ENCODE results near the gene EPX.
"Not testable (repeated sequence)": the region's sequence is repeated elsewhere in the genome, so short reads cannot be mapped to it uniquely, and the experiment has no call there.

Gene EPX, protein sequence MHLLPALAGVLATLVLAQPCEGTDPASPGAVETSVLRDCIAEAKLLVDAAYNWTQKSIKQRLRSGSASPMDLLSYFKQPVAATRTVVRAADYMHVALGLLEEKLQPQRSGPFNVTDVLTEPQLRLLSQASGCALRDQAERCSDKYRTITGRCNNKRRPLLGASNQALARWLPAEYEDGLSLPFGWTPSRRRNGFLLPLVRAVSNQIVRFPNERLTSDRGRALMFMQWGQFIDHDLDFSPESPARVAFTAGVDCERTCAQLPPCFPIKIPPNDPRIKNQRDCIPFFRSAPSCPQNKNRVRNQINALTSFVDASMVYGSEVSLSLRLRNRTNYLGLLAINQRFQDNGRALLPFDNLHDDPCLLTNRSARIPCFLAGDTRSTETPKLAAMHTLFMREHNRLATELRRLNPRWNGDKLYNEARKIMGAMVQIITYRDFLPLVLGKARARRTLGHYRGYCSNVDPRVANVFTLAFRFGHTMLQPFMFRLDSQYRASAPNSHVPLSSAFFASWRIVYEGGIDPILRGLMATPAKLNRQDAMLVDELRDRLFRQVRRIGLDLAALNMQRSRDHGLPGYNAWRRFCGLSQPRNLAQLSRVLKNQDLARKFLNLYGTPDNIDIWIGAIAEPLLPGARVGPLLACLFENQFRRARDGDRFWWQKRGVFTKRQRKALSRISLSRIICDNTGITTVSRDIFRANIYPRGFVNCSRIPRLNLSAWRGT

DNA sequence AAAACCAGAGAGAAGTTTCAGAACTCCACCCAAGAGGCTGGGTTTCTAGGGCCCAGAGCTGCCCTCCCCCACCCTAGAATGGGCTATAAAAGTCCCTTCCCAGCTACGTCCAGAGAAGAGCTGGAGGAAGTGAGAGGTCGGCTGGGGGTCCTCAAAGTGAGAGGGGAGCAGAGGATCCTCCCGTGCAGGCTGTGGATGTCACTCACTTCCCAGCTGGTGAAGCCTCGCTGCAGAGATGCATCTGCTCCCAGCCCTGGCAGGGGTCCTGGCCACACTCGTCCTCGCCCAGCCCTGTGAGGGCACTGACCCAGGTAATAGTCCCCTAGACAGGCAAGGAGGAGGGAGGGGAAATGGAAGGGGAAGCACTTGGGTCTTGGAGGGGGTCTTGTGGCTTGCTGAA lies at the start of gene EPX:
Gene EPX, plus strand, starts transcription at position 115 of the 400 bp plus-strand sequence. Its CDS starts 121 bp downstream, at position 236.
- DNase-seq (ENCODE audit: low spot score): no peak

DNA sequence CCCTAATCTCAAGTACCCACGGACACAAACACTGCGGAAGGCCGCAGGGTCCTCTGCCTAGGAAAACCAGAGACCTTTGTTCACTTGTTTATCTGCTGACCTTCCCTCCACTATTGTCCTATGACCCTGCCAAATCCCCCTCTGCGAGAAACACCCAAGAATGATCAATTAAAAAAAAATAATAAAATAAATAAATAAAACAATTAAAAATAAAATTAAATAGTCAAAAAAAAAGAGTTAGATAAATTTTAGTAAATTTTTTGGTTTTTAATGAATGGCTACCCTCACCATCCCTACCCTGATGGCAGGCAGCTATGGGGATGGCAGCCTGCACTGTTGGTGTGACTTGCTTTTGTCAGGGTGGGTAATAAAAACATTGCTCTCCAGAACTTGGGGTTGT lies 49.2 kb upstream of the EPX start:
- not testable (repeated sequence) for DNase-seq (ENCODE audit: low spot score)

DNA sequence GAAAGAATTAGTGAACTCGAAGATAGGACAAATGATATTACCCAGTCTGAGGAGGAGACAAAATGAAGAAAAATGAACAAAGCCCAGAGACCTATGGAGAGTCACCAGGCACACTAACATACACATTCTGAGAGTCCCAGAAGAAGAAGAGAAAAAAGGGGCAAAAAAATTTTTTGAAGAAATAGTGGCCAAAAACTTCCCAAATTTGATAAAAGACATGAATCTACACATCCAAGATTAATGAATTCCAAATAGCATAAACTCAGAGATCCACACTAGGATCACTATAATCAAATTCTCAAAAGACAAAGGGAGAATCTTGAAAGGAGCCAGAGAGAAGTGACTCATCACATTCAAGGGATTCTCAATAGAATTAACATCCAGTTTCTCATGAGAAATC lies 47.7 kb upstream of the EPX start:
- no peak for DNase-seq (ENCODE audit: low spot score)

DNA sequence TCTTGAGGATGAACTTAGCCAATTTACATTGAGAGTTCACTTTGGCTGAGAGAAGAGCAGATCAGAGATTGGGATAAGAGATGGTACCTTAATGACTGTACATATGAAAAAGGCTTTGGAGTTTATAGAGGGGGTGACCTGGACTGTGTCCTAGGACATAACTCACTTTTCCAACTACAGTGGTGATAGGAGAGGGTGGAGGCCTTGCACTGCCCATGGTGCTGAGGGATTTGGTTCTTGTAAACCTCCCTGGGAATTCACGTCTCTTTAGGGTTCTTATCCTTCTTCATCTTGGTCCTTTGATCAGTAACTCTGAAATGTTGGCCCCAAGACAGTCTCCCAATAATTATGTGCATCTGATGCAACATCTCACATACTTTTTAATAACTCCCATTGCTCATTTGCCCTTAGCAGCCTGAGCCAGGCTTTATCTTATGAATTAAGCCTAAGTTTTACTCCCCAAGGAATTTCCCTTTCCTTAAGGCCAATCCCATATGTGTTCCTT lies 44.5 kb upstream of the EPX start, which contains the start of gene OR4D1:
Gene OR4D1, plus strand, starts transcription at position 455 of the 505 bp plus-strand sequence. CDS start 6,770 bp downstream, outside the sequence.
- no peak for DNase-seq (ENCODE audit: low spot score)

DNA sequence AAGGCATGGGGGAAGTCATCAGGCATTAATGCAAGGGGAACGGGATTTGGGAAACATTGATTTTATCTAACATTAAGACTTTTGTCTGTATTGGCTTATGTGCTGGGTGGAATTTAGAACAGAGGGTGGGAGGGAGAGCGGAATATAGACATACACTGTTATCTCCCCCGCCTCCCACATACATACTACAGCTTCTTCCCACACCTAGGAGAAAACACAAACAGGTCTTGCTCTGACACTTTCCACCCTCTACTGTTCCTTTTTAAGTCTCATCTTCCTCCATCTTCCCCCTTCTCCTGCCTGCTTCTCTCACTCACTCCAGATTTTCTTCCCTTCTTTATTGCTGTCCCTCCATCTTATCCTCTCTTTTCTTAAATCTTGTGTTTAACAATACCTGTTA lies 43.9 kb upstream of the EPX start:
- DNase-seq (ENCODE audit: low spot score): no peak

DNA sequence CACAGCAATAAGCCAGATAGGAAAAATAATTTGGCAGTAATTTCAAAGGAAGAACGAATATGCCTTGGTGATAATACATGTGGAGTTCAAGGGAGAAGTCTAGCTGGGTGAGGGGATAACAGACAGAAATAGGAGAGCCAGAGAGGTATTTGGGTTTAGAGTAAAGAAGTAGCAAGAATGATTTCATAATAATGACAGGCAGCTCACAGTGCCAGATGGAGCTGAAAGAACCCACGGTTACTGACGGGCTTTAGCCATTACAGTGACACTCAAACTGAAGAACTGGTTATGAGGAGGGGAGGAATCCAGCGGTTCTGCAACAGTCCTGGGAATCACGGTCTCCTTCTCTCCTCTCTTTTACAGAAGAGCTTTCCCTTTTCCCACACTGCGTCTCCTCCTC lies 42.1 kb upstream of the EPX start:
- no peak for DNase-seq (ENCODE audit: low spot score)

DNA sequence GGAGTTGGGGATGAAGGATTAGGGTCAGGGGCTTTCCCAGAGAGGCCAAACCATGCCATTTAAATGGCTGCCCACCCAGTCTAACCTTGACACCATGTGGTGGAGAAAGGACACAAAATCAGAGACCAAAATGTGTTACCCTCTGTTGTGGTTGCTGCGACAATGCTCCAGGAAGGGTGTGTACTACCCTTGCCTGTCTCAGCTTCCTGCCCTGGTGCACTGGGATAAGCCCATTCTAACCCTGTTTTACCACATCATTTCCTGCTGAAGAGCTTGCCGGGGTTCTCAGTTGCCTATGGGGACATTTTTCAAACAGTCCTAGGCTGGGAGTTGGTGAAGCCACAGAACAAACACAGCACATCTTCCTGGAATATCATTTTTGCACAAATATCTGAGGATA lies 39.5 kb upstream of the EPX start:
- no peak for DNase-seq (ENCODE audit: low spot score)

DNA sequence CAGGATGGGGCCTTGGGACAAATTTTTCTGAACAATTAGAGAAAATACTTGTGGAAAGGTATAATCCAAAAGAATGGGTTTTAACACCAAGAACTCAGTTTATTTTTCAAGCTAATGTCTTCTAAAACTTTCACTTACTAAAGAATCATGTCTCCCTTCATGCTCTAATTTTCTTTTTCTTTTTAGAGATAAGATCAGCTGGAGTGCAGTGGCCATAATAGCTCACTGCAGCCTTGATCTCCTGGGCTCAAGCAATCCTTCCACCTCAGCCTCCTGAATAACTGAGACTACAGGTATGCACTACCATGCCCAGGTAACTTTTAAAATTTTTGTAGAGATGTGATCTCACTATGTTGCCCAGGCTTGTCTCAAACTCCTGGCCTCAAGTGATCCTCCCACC lies 38.9 kb upstream of the EPX start:
- DNase-seq (ENCODE audit: low spot score): no peak

DNA sequence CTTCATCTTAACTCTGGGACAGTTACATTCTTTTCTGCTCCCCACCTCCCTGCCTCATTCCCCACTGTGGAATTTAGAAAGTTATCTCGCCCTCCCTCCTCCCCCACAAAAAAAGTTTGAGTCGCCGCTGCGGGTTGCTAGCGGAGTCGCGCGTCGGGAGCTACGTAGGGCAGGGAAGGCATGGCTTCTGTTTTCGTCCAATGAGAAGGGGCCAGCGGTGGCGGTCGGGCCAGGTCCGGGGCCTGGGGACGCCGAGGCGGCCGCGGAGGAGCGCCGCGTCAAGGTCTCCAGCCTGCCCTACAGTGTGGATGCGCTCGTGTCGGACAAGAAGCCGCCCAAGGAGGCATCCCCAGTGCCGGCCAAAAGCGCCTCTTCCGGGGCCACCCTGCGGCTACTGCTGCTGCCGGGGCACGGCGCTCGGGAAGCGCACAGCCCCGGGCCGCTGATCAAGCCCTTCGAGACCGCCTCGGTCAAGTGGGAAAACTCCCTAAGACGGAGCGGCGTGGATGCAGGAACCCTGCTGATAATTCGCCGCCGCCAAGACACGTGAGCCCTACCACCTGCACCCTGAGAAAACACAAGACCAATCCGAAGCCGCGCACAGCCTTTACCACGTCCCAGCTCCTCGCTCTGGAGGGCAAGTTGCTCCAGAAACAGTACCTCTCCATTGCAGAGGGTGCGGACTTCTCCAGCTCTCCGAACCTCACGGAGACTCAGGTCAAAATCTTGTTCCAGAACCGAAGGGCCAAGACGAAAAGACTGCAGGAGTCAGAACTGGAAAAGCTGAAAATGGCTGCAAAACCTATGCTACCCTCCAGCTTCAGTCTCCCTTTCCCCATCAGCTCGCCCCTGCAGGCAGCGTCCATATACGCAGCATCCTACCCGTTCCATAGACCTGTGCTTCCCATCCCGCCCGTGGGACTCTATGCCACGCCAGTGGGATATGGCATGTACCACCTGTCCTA lies 35.4 kb upstream of the EPX start:
- peak; percentile 85 for DNase-seq (ENCODE audit: low spot score)

DNA sequence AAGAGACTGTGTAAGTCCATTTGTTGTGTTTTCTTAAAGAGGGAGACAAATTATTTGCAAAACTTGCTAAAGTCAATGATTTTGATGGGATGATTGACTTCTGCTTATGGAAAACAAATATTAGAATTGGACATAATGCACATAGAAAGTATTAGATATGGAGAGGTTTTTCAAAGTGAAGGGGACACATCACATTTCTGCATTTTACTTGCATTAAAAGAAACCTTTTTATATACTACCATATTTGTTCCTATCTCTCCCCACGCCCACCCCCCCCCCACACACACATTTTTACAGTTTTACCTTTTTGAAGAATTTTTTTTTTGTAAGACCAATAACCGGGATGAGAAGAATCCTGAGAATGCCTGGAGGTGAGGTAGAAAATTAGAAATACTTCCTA lies 34.3 kb upstream of the EPX start:
- no peak for DNase-seq (ENCODE audit: low spot score)

DNA sequence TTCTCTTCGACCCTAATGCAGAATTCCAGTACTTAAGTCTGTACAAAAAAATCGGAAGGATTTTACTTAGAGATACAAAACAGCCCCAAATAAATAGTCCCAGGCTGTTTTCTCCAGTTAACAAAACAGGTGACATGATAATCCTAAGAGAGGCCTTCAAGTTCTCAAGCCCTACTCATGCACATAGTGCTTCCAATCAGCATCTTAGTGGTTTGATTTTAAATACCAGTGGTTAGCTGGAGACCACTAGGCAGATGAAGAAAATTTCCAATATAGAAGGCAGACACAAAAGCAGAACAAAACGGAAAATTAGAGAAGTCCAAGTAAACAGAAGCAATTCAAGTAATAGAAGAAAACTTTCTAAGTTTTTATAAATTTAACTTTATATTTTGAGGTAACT lies 31.0 kb upstream of the EPX start:
- DNase-seq (ENCODE audit: low spot score): no peak

DNA sequence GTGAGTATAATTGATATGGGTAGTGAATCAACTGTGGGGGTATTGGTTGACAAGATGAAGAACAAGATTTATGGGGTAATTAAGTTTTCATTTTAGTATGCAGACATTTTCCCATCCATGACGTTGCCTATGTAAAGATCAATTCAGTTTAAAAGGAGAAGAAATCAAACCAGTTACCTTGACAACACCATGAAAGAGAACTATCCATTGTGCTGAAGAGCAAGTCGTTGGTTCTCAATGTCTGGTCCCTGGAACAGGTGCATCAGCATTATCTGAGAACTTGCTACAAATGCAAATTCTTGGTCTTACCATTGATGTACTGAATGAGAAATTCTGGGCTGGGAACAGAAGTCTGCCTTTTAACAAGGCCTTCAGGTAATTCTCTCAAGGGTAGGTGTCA lies 26.5 kb upstream of the EPX start:
- DNase-seq (ENCODE audit: low spot score): no peak

DNA sequence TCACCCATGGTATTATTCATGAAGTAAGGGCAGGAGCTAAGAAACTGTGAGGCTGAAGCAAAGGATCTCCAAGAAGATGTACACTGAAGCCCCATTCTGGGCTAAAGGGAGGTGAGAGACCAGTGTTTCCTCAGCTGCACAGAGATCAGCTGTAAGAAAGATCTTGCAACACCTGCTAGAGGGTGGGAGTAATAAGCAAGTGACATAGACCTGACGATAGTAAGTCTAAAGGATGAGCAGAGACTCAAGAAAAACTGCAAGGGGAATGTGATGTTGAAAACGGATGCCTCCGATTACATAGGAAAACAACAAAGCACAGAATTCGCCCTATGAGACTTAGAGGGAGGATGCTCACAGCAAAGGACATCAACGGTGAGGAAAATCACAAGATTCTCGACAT lies 25.8 kb upstream of the EPX start, which contains the start of gene OR4D2:
Gene OR4D2, plus strand, starts transcription at position 301 of the 400 bp plus-strand sequence. CDS start 2,674 bp downstream, outside the sequence.
- DNase-seq (ENCODE audit: low spot score): no peak

DNA sequence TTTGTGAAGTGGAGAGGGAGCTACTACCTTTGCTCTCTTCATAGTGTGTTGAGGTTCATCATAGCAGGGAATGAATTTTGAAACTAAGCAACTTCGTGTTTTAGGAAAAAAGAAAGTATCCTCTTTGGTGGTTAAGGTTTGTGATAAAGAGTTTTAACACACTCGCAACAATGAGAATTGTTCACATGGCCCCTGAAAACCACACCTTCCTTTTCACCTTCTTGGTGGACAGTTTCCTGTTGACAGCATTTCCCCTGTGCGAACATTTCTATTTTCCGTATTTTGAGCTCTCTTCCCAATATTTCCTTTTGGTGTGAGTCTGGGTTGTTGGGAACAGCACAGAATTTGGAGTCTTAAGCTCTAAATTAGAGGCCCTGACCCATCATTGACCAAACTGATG lies 21.9 kb upstream of the EPX start:
- DNase-seq (ENCODE audit: low spot score): no peak

DNA sequence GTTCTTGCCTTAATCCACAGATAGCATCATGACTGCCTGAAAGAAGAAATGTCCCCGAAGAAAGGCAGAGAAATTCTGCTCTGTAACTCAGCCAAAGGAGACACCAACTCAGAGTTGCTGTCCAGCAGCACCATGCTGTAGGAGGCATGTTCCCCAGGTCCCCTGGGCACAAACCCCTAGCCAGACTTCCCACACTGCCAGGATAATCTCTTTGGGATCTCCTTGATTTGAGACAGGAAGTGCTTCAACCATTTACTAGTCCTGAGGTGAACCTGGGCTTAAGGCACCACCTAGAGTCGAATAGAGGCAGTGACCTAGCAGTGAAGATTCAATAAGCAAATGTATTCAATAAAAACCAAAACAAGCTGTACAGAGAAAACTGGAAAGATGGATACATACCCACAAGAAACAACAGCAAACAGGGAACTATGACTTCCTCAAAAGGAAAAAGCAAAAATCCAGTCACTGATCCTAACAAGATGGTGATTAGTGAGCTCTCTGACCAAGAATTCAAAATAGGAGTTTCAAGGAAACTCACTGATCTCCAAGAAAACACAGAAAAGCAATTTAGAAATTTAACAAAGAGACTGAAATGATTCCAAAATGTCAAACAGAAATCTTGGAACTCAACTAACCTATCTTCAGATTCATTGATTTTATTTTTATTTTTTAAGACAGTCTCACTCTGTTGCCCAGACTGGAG lies 20.0 kb upstream of the EPX start:
- no peak for DNase-seq (ENCODE audit: low spot score)

DNA sequence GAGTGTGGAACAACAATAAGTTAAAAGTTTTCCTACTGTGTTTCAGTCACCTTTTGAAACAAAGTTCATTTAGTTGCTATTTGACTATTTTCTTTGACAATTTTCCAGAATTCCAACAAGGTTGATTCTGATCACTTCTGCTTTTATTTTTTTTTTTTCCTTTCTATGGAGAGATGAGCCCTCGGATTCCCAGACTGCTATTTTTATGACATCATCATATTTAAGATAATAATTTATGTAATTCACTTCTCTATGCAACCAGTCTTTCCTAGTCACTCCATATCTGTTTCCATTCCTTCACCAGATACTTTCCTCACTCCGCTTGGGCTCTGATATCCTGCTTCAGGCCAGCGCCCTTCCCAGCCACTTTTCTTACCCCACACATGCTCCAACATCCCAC lies 17.7 kb upstream of the EPX start:
- DNase-seq (ENCODE audit: low spot score): no peak

DNA sequence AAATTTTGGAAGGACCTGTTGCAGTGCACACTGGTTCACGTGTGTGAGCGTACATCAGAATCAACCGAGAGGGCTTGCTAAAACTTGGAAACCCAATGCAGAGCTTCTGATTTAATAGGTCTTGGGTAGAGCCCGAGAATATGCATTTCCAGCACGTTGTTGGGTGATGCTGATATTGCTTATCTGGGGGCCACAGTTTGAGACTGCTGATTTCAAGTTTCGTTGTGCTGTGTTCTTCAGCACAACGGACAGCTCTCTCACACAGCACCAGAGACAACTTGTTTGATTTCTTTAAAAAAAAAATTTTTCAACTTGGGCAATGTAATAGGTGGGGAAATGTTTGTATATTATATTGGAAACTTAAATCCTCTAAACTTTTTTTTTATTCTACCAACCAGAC lies 16.3 kb upstream of the EPX start:
- DNase-seq (ENCODE audit: low spot score): no peak

DNA sequence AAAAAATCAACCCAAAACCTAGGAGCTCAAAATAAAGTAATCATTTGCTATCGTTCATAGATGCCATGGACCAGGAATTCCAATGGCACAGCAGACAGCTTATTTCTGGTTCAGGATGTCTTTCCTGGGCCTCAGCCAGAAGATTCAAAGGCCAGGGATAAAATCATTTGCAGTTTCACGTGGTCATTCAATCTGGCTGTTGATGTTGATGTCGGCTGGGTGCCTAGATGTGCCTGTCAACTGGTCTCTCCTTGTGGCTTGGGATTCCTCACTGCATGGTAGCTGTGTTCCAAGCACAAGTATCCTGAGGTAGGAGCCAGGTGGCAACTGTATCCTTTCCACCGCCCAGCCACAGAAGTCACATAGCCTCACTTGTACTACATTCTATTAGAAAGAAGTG lies 10.7 kb upstream of the EPX start:
- DNase-seq (ENCODE audit: low spot score): no peak

DNA sequence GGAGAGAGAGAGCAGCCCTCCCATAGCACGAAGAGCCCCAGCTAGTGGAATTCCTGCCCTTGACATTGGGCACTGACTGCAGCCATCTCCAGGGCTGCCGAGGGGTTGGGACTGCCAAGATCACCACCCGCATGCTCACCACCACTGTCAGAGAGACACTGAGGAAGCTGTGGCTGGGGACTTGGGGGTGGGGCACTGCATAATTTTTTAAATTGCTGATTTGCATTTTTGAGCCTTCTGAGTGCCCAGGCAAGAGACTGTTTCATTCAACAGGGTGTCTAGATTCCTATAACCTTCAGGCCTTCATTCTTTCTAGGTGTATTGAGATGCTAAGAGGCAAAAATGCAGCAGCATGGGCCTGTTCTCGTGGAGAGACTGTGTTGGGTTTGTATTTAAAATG lies 9.0 kb upstream of the EPX start:
- no peak for DNase-seq (ENCODE audit: low spot score)

DNA sequence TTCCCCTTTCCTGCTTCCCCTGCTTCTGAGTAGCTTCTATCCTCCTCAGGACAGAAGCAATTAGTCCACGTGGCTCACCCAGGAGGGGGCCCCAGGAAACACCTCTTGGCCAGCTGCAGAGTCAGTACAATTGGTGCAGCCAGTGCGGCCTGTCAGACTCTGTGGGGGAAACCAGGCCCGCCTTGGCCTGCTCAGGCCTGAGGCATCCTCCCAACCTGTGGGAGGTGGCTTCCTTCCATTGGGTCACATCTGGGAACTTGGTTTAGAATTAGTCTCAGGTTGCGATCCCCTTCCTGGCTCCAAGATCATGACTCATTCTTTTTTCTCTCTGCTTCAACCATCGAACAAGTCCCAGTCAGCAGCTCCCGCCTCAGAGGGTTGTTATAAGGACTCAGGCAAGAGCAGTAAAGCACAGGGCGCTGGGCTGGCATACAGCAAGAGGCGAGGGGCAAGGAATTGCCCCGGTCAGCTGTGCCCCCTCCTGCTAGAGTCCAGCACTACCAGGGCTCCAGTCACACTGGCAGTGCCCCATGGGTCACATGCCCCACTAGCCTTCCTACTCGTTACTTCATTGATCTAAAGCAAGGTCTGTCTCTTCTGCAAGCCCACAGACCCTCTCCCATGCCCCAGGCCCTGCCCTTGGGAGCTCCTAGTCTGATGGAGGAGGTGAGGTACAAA lies 8.1 kb upstream of the EPX start:
- no peak for DNase-seq (ENCODE audit: low spot score)

Data from ecto neural progenitor cell (in vitro differentiated cells).